Colonic mucosa (tissue), 4 donors: ENCODE data around the gene ASB9. TPM values are rescaled to one million over a fixed set of nuclear protein-coding genes. Genes with fewer than 3 reads are reported as not detected.

ENCODE experiments used
- DNase-seq: peaks from one replicate; pipeline ENCODE4 v3.0.0-alpha.2; 2020
- H3K27ac ChIP-seq: fragments of 200-600 bp; one replicate; pipeline ENCODE4 v1.8.0; 2021
- H3K27me3 ChIP-seq: fragments of 200-600 bp; one replicate; pipeline ENCODE4 v1.8.0; 2021
- H3K36me3 ChIP-seq: fragments of 200-600 bp; one replicate; pipeline ENCODE4 v1.8.0; 2021
- H3K4me1 ChIP-seq: fragments of 200-600 bp; one replicate; pipeline ENCODE4 v1.8.0; 2021; ENCODE audit warnings: mild to moderate bottlenecking
- H3K4me3 ChIP-seq: fragments of 200-600 bp; one replicate; pipeline ENCODE4 v1.8.0; 2021
- H3K9ac ChIP-seq, 2 donors: one replicate each; pipeline ENCODE4 v1.7.0; 2013; ENCODE audit warnings: control low read depth in 2 of 2, low read depth in 2 of 2, low read length in 2 of 2
- H3K9me3 ChIP-seq: fragments of 200-600 bp; one replicate; pipeline ENCODE4 v1.8.0; 2021
- intact Hi-C: fragments of 100-400 bp; cut with DNase I; formaldehyde crosslinking; loops from one replicate; pipeline ENCODE4 v1.14.1; 2022
- total RNA-seq, 2 donors: library from RNA; stranded (reverse); fragmentation: NEBNext Ultra II Directional in 1 of 2; extraction: Animal tissue kit (Norgen Biotek cat#: 25700) in 1 of 2; gene quantifications; one replicate each; pipeline ENCODE4 v1.2.1, GENCODE V29; 2021
- TF ChIP-seq, protein P1 (sequence below): fragments of 200-600 bp; IDR thresholded peaks from one replicate; pipeline ENCODE4 v1.8.0; 2022; ENCODE audit warnings: antibody characterized with exemption, mild to moderate bottlenecking
- donor health status: healthy.
- donor health status: DM: no; HTN: no; CAD: no.
- donor health status: DM: no; HTN: no; CAD: no.

The ASB9 gene
- total RNA-seq, 2 donors from 2014 or later: 1.8 to 3.6 TPM

DNA sequence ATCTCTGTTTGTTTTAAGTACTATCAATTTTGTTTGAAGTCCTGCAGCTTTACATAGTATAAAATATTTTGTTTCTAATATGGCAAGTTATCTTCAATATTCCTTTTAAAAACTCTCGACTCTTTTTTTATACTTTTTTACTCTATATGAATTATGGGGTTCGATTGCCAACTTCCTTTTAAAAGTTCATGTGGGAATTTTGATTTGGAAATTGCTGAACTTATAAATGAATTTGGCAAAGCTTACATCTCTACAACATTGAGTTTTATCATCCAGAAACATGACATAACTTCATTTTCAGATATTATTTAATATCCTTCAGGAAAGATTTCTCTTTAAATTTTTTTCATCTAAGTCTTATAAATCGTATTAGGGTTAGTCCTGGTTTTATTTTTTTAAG, 60.8 kb downstream of the ASB9 start:
- no peak overlapping the region for H3K4me3 ChIP-seq
- no peaks in the 10 kb centered on the region for H3K36me3 ChIP-seq
- TF ChIP-seq, protein P1, sequence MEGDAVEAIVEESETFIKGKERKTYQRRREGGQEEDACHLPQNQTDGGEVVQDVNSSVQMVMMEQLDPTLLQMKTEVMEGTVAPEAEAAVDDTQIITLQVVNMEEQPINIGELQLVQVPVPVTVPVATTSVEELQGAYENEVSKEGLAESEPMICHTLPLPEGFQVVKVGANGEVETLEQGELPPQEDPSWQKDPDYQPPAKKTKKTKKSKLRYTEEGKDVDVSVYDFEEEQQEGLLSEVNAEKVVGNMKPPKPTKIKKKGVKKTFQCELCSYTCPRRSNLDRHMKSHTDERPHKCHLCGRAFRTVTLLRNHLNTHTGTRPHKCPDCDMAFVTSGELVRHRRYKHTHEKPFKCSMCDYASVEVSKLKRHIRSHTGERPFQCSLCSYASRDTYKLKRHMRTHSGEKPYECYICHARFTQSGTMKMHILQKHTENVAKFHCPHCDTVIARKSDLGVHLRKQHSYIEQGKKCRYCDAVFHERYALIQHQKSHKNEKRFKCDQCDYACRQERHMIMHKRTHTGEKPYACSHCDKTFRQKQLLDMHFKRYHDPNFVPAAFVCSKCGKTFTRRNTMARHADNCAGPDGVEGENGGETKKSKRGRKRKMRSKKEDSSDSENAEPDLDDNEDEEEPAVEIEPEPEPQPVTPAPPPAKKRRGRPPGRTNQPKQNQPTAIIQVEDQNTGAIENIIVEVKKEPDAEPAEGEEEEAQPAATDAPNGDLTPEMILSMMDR: no peak
- H3K4me1 ChIP-seq: no peaks in the 10 kb centered on the region
- intact Hi-C loops: no loop called here
- no peak overlapping the region for H3K27ac ChIP-seq
- DNase-seq: no peak
- no peaks in the 10 kb centered on the region for H3K27me3 ChIP-seq
- H3K9me3 ChIP-seq: no peaks in the 10 kb centered on the region
- H3K9ac ChIP-seq: no peak overlapping the region

DNA sequence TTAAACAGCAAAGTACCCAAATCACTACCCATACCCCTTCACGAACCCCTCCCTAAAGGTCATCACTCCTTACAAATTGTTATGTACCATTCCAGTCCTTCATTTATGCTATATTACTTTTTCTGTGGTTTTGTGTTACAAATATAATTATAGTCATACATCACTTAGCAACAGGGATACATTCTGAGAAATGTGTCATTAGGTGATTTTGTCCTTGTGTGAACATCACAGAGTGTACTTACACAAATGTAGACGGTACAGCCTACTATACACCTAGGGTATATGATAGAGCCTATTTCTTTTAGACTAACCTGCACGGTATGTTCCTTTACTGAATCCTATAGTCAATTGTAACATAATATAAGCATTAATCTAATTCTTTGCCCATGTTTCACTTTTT, 61.9 kb downstream of the ASB9 start:
- Histone ChIP-seq H3K9ac (no peak overlapping the region), H3K27ac (no peak overlapping the region), H3K9me3 (no peaks in the 10 kb centered on the region), H3K27me3 (no peaks in the 10 kb centered on the region), H3K4me1 (no peaks in the 10 kb centered on the region), H3K36me3 (no peaks in the 10 kb centered on the region), H3K4me3 (no peak overlapping the region)
- TF ChIP-seq, protein P1: no peak
- DNase-seq: no peak
- intact Hi-C loops: no loop called here

DNA sequence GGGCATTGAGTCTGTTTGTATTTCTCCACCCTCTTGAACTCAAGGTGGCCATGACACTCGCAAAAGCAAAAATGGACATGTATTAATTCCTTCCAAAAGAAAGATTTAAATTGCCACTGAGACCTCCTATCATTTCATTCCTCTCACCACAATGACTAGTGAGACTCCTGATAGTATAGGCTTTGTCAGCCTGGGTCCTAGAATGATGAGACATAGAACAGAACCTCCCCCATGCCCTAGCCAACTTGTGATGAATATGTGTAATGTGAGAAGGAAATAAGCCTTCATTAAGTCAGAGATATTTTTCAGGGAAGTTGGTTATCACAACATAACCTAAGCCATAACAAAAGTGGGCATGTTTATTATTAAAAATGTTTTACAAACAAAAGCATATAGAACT, 62.5 kb downstream of the ASB9 start:
- no peaks in the 10 kb centered on the region for H3K27me3 ChIP-seq
- TF ChIP-seq, protein P1: no peak
- H3K36me3 ChIP-seq: no peaks in the 10 kb centered on the region
- intact Hi-C loops: no loop called here
- no peak for DNase-seq
- no peak overlapping the region for H3K9ac ChIP-seq
- H3K9me3 ChIP-seq: no peaks in the 10 kb centered on the region
- H3K27ac ChIP-seq: no peak overlapping the region
- no peaks in the 10 kb centered on the region for H3K4me1 ChIP-seq
- no peak overlapping the region for H3K4me3 ChIP-seq

DNA sequence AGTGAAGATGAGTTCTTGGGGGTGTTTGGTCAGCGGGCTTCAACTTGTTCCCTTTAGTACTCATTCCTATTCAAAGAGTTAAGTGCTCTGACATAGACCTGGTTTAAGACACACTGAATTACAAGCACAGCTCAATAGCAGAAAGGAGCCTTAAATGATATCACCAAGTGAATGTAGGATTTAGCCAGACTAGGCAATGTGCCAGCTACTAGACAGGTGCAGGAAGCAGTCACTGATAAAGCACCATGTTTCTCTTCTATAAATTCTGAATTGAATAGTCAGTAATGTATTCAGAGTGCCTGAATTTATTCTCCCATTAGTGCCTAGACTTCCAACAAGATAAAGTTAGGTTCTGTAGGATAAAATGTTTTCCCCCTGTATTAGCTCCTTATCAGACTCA, 63.6 kb downstream of the ASB9 start:
- H3K9me3 ChIP-seq: no peaks in the 10 kb centered on the region
- intact Hi-C loops: no loop called here

DNA sequence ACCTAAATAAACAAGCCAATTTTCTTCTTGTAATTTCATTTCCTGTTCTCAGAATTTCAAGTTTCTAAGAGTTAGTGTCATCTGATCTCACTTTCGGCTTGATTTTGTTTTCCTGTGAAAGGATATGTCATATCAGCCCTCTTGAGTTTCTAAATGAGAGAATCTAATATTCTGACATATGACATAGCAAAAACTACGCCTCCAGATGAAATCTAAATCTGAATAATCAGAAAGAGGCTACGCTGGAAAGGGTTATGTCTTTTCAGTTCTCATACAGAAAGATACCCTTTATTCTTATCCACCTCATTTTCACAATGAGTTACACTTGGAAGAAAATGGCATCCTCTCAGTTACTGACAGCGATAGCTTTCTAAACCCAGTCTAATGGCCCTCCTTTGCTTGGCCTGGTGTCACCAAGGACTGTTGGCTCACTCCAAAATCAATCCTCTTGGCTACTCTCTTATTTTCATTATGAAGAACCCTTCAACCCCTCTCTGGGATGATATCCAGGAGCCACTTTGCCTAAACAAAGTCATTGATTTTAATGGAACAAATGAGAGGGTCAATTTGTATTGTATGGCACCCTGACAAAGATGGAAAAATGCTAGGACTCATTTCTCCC, 65.6 kb downstream of the ASB9 start:
- H3K27me3 ChIP-seq: no peaks in the 10 kb centered on the region
- H3K4me3 ChIP-seq: no peak overlapping the region
- H3K36me3 ChIP-seq: no peaks in the 10 kb centered on the region
- H3K9ac ChIP-seq: no peak overlapping the region
- no peaks in the 10 kb centered on the region for H3K4me1 ChIP-seq
- H3K27ac ChIP-seq: no peak overlapping the region
- H3K9me3 ChIP-seq: no peaks in the 10 kb centered on the region
- DNase-seq: no peak
- TF ChIP-seq, protein P1: no peak
- intact Hi-C loops: no loop called here

More for the DNA sequence above, 63.6 kb downstream of the ASB9 start:
- no peak overlapping the region for H3K27ac ChIP-seq
- no peaks in the 10 kb centered on the region for H3K36me3 ChIP-seq
- no peak overlapping the region for H3K4me3 ChIP-seq
- DNase-seq: no peak
- H3K9ac ChIP-seq: no peak overlapping the region
- H3K27me3 ChIP-seq: no peaks in the 10 kb centered on the region
- TF ChIP-seq, protein P1: no peak
- no peaks in the 10 kb centered on the region for H3K4me1 ChIP-seq
